Sciatic nerve (tissue), 2 donors: ENCODE results near the gene POFUT2. TPM values are rescaled to one million over a fixed set of nuclear protein-coding genes. Genes with fewer than 3 reads are reported as not detected.

ENCODE experiments used
- ATAC-seq: fragments of 200-7000 bp; cut with Tn5 transposase; one replicate; pipeline ENCODE4 v1.9.1; 2020; ENCODE audit warnings: mild to moderate bottlenecking, moderate library complexity
- DNase-seq: peaks from one replicate; pipeline ENCODE4 v3.0.0-alpha.2; 2020; ENCODE audit warnings: low spot score
- intact Hi-C: fragments of 100-400 bp; cut with DNase I; formaldehyde crosslinking; loops from one replicate; pipeline ENCODE4 v1.14.2; 2022
- total RNA-seq: library from RNA; stranded (reverse); fragmentation: NEBNext Ultra II Directional; extraction: Animal tissue kit (Norgen Biotek cat#: 25700); gene quantifications from one replicate; pipeline ENCODE4 v1.2.1, GENCODE V29; 2021
- donor health status: DM: no; HTN: no; CAD: no.
- donor health status: DM: no; HTN: no; CAD: no.

POFUT2 gene
- total RNA-seq, 1 donor from 2014 or later, result 44.2 TPM

- DNase-seq (no peak), ATAC-seq (no peak)
- intact Hi-C loops, result no loop called here
These were observed 41.0 kb downstream of the POFUT2 start for GRCh38 chr21:45246386-45247320.

DNA sequence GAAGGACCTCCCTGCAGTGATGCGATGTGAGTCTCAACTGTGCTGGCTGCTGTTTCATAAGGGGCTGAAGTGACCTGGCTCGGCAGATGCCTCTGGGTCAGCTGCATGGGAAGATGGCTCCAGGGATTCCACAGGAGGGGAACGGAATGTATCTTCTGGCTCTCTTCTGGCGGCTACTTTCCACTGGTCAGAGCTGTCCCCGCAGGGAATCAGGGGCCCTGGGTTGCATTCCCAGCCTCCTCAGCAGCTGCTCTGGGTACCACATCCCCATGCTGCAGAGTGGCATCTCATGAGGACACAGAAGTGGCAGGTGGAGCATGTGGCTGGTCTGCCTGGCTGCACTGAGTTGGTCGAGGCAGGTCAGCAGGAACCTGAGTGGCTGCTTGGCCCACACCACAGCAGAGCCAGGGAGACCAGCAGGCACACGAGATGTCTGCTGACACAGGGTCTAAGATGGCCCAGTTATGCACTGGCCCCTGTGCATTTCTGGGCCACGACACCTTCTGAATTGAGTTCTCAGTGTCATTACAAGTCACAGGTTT lies 42.8 kb downstream of the POFUT2 start:
- intact Hi-C loops, result no loop called here
- no peak for ATAC-seq
- no peak for DNase-seq

- intact Hi-C loops, result no loop called here
- ATAC-seq (no peak), DNase-seq (no peak)
These were observed 44.1 kb downstream of the POFUT2 start for GRCh38 chr21:45243603-45244002.

DNA sequence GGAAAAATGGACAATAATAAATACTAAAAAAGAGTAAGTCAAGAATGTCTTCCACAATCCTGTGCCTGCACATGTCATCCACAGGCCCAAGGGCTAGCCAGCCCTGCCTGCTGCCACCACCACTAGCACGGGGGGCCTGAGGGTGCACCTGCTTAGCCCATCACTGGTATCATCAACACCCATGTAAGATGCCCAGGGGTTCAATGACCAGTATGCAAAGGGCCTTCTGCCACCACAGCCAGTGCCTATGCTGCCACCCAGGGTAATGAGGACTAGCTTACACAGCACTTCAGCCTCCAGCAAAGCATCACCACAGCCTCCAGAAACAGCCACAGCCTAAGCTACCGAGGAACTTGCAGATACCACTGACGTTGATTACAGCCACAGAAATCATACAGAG lies 46.3 kb downstream of the POFUT2 start:
- intact Hi-C loops, result no loop called here
- no peak for DNase-seq
- no peak for ATAC-seq

DNA sequence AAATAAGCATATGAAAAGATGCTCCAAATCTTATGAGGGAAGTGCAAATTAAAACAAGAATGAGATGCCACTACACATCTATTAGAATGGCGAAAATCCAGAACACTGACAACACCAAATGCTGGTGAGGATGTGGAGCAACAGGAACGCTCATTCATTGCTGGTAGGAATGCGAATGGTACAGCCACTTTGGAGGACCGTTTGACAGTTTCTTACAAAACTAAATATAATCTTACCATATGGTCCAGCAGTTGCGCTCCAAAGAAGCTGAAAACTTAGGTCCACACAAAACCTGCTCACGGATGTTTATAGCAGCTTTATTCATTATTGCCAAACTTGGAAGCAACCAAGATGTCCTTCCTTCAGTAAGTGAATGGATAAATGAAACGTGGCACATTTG lies 50.3 kb downstream of the POFUT2 start:
- DNase-seq, result no peak
- no peak for ATAC-seq
- intact Hi-C loops, result no loop called here

GRCh38 chr21:45236481-45236880 lies 51.2 kb downstream of the POFUT2 start:
- no peak for DNase-seq
- no peak for ATAC-seq
- intact Hi-C loops, result no loop called here

- DNase-seq (no peak), ATAC-seq (no peak)
- intact Hi-C loops, result no loop called here
These were observed 52.2 kb downstream of the POFUT2 start for GRCh38 chr21:45235488-45235887.

GRCh38 chr21:45234965-45235364 lies 52.7 kb downstream of the POFUT2 start:
- intact Hi-C loops, result no loop called here
- ATAC-seq (no peak), DNase-seq (no peak)

DNA sequence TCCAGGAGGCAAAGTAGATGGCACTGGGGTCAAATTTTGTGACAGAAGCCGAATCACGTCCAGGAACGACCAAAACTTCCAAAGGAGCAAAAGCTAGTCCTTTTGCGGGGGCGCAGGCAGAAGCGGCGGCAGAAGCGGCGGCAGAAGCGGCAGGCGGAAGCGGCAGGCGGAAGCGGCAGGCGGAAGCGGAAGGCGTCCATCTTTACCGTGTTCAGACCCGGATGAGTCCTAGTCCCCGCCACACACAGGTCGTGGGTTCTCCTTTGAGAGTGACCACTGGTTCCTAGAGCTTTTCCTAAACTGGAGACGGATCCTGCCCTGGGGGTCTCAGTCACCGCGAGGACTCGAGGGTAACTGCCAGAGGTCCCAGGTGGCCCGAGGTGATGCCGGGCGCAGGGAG lies 53.6 kb downstream of the POFUT2 start:
- intact Hi-C loops, result no loop called here
- DNase-seq (no peak), ATAC-seq (no peak)

GRCh38 chr21:45231705-45232104 lies 56.0 kb downstream of the POFUT2 start:
- ATAC-seq, result no peak
- DNase-seq, result no peak
- intact Hi-C loops, result no loop called here

- ATAC-seq (no peak), DNase-seq (no peak)
- intact Hi-C loops, result no loop called here
These were observed 58.9 kb downstream of the POFUT2 start for GRCh38 chr21:45228656-45229240.

- ATAC-seq (peak; percentile 83), DNase-seq (no peak)
- intact Hi-C loops, result no loop called here
These were observed 59.5 kb downstream of the POFUT2 start for GRCh38 chr21:45228171-45228641.

GRCh38 chr21:45227735-45228134 lies 60.0 kb downstream of the POFUT2 start:
- DNase-seq, result no peak
- ATAC-seq, result no peak
- intact Hi-C loops, result no loop called here

- ATAC-seq, result no peak
- DNase-seq, result no peak
- intact Hi-C loops, result no loop called here
These were observed 61.0 kb downstream of the POFUT2 start for GRCh38 chr21:45226540-45227326.

DNA sequence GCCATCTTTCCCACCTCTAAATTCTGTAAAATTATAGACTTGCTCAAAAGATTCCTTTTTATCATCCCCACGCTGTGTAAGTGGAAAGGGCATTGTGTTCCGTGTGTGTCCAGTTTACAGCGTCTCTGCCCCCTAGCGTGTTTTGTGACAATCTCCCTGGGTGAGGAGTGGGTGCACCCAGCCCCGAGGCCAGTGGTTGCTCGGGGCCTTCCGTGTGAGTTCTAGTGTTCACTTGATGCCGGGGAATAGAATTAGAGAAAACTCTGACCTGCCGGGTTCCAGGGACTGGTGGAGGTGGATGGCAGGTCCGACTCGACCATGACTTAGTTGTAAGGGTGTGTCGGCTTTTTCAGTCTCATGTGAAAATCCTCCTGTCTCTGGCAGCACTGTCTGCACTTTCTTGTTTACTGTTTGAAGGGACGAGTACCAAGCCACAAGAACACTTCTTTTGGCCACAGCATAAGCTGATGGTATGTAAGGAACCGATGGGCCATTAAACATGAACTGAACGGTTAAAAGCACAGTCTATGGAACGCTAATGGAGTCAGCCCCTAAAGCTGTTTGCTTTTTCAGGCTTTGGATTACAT lies 61.9 kb downstream of the POFUT2 start:
- intact Hi-C loops, result no loop called here
- ATAC-seq (no peak), DNase-seq (no peak)

DNA sequence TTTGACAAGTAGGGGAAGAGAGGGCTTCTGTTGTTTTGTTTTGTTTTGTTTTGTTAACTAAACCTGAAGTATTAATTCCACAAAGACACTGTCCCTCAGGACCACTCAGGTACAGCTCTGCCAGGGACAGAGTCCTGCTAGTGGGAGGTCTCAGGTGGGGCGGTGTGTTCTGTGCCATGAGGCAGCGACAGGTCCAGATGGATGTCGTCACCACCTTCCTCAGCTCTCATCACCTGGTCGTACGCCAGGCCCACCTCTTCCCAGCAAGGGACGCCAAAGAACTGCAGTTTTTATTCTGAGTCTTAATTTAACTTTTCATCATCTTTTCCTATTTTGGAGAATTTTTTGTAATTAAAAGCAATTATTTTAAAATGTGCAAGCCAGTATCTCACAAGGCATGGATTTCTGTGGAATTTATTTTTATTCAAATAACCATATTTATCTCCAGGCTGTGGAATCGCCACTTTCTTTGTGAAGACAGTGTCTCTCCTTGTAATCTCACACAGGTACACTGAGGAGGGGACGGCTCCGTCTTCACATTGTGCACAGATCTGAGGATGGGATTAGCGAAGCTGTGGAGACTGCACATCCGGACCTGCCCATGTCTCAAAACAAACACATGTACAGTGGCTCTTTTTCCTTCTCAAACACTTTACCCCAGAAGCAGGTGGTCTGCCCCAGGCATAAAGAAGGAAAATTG lies 62.5 kb downstream of the POFUT2 start:
- intact Hi-C loops, result no loop called here
- DNase-seq (no peak), ATAC-seq (no peak)

DNA sequence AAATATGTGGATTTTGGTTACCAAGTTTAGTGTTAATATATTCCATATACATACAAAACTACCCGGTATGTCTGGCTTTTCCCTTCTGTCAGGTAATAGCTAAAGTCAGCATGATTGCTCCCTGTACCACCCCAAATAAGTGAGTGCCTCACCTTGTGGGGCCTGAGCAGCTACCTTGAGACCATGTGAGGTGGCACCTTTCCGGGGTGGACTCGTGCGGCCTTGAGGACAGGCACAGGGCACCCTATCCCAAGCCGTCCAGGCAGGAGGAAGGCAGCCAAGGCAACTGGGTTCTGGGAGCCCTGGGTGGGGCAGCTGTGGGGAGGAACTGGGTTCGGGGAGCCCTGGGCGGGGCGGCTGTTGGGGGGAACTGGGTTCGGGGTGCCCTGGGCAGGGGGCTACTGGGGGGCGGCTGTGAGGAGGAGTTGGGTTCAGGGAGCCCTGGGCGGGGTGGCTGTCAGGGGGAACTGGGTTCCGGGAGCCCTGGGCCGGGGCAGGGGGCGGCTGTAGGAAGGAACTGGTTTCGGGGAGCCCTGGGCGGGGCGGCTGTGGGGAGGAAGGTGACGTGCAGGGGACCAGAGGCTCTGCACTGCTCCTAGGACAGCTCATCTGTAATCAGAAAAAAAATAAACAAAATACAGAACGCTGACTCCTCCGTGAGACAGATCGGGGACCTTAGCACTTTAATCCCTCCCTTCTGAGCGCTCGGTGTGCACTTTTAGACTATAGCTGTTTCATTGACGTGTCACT lies 63.3 kb downstream of the POFUT2 start:
- DNase-seq (no peak), ATAC-seq (peak; percentile 52)
- intact Hi-C loops, result no loop called here
